ENCODE results near the gene CATSPERZ.
"Not testable (repeated sequence)": the region's sequence is repeated elsewhere in the genome, so short reads cannot be mapped to it uniquely, and the experiment has no call there.

CATSPERZ gene

GRCh38 chr11:64304316-64305072 lies 4.3 kb downstream of the CATSPERZ start:
- H3K27ac ChIP-seq (ENCODE audit: low read depth, low read length) = peak overlapping the region; percentile 92
- H3K36me3 ChIP-seq (ENCODE audit: control insufficient read depth in 1 of 2, insufficient read depth in 2 of 2, low read length in 2 of 2) = peaks cover 0 to 12% of the 10 kb centered on the region in 2 donors
- peak overlapping the region; percentile 83 to 86 for H3K9ac ChIP-seq (ENCODE audit: low read depth in 1 of 2, low read length in 2 of 2)
- no peaks in the 10 kb centered on the region for H3K9me3 ChIP-seq (ENCODE audit: control insufficient read depth in 1 of 2, low read length in 2 of 2)
- peak overlapping the region; percentile 70 to 82 for H3K4me3 ChIP-seq (ENCODE audit: low read depth in 1 of 2, low read length in 2 of 2)
- H3K4me1 ChIP-seq (ENCODE audit: control insufficient read depth in 1 of 2, insufficient read depth in 2 of 2, low read length in 2 of 2) = peaks cover 28 to 41% of the 10 kb centered on the region in 2 donors
- H3K27me3 ChIP-seq (ENCODE audit: control insufficient read depth in 1 of 2, insufficient read depth in 2 of 2, low read length in 2 of 2) = peaks cover 14% of the 10 kb centered on the region in 2 donors

DNA sequence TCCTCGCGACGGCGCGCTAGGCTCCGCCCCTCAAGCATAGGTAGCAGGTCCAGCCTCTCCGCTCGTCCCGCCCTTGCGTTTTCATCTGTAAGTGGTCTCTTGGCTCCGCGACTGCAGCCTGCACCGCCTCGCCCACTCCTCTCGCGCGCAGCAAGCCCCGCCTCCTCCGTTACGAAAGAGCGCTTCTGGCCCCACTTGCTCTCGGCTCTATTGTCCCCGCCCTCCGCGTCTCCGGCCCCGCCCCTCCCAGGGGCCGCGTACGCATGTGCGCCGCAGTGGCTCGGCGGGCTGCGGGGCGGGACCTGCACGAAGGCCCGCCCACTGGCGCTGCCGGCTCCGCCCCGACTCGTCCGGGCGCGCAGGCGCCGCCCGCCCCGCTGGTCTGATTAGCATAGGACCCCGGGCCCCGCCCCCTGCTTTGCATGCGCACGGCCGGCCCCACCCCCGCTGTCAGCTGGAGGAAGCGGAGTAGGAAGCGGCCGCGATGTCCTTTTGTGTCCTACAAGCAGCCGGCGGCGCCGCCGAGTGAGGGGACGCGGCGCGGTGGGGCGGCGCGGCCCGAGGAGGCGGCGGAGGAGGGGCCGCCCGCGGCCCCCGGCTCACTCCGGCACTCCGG lies 5.0 kb downstream of the CATSPERZ start, which contains the start of gene ESRRA:
TSS of gene ESRRA (plus strand) at position 450 of the 616 bp plus-strand sequence. CDS start 1,656 bp downstream, outside the sequence.
- H3K27me3 ChIP-seq (ENCODE audit: control insufficient read depth in 1 of 2, insufficient read depth in 2 of 2, low read length in 2 of 2) = peaks cover 7% of the 10 kb centered on the region in 2 donors
- H3K9me3 ChIP-seq (ENCODE audit: control insufficient read depth in 1 of 2, low read length in 2 of 2) = no peaks in the 10 kb centered on the region
- peaks cover 21 to 34% of the 10 kb centered on the region in 2 donors for H3K4me1 ChIP-seq (ENCODE audit: control insufficient read depth in 1 of 2, insufficient read depth in 2 of 2, low read length in 2 of 2)
- H3K36me3 ChIP-seq (ENCODE audit: control insufficient read depth in 1 of 2, insufficient read depth in 2 of 2, low read length in 2 of 2) = peaks cover 0 to 12% of the 10 kb centered on the region in 2 donors
- peak within 1 kb of the TSS; percentile 83 to 99 for H3K9ac ChIP-seq (ENCODE audit: low read depth in 1 of 2, low read length in 2 of 2)
- peak within 1 kb of the TSS; percentile 75 to 83 for H3K4me3 ChIP-seq (ENCODE audit: low read depth in 1 of 2, low read length in 2 of 2)
- H3K27ac ChIP-seq (ENCODE audit: low read depth, low read length) = peak within 1 kb of the TSS; percentile 92

- peak overlapping the region; percentile 91 for H3K27ac ChIP-seq (ENCODE audit: low read depth, low read length)
- peak overlapping the region; percentile 75 to 83 for H3K4me3 ChIP-seq (ENCODE audit: low read depth in 1 of 2, low read length in 2 of 2)
- no peaks in the 10 kb centered on the region for H3K27me3 ChIP-seq (ENCODE audit: control insufficient read depth in 1 of 2, insufficient read depth in 2 of 2, low read length in 2 of 2)
- H3K9me3 ChIP-seq (ENCODE audit: control insufficient read depth in 1 of 2, low read length in 2 of 2) = no peaks in the 10 kb centered on the region
- H3K36me3 ChIP-seq (ENCODE audit: control insufficient read depth in 1 of 2, insufficient read depth in 2 of 2, low read length in 2 of 2) = peaks cover 3 to 14% of the 10 kb centered on the region in 2 donors
- peak overlapping the region; percentile 80 to 99 for H3K9ac ChIP-seq (ENCODE audit: low read depth in 1 of 2, low read length in 2 of 2)
- peaks cover 15 to 29% of the 10 kb centered on the region in 2 donors for H3K4me1 ChIP-seq (ENCODE audit: control insufficient read depth in 1 of 2, insufficient read depth in 2 of 2, low read length in 2 of 2)
Measured at GRCh38 chr11:64305691-64306562, 5.8 kb downstream of the CATSPERZ start.

DNA sequence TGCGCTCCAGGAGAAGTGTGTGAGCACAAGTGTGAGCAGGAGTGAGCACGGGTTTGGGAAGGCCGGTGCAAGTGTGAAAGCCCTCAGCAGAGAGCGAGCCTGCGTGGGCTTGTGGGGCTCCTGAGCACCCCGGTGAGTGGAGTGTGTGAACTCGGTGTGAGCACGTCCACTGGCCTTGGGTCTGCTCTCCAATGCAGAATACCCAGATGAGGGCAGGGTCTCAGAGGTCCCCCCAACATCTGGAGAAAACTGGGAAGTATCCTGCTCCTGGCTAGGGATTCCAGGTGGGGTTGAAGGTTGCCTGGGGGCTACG lies 6.4 kb downstream of the CATSPERZ start:
- Histone ChIP-seq H3K4me1 (ENCODE audit: control insufficient read depth in 1 of 2, insufficient read depth in 2 of 2, low read length in 2 of 2) (peaks cover 15 to 32% of the 10 kb centered on the region in 2 donors), H3K9ac (ENCODE audit: low read depth in 1 of 2, low read length in 2 of 2) (peak overlapping the region; percentile 80 to 99), H3K36me3 (ENCODE audit: control insufficient read depth in 1 of 2, insufficient read depth in 2 of 2, low read length in 2 of 2) (peaks cover 6 to 17% of the 10 kb centered on the region in 2 donors), H3K9me3 (ENCODE audit: control insufficient read depth in 1 of 2, low read length in 2 of 2) (no peaks in the 10 kb centered on the region), H3K27me3 (ENCODE audit: control insufficient read depth in 1 of 2, insufficient read depth in 2 of 2, low read length in 2 of 2) (no peaks in the 10 kb centered on the region), H3K27ac (ENCODE audit: low read depth, low read length) (peak overlapping the region; percentile 91), H3K4me3 (ENCODE audit: low read depth in 1 of 2, low read length in 2 of 2) (peak overlapping the region; percentile 75 to 83)

GRCh38 chr11:64306876-64307622 lies 6.9 kb downstream of the CATSPERZ start:
- H3K4me1 ChIP-seq (ENCODE audit: control insufficient read depth in 1 of 2, insufficient read depth in 2 of 2, low read length in 2 of 2) = peaks cover 15 to 32% of the 10 kb centered on the region in 2 donors
- H3K9me3 ChIP-seq (ENCODE audit: control insufficient read depth in 1 of 2, low read length in 2 of 2) = no peaks in the 10 kb centered on the region
- peaks cover 6 to 17% of the 10 kb centered on the region in 2 donors for H3K36me3 ChIP-seq (ENCODE audit: control insufficient read depth in 1 of 2, insufficient read depth in 2 of 2, low read length in 2 of 2)
- peak overlapping the region; percentile 91 for H3K27ac ChIP-seq (ENCODE audit: low read depth, low read length)
- peak overlapping the region; percentile 75 to 83 for H3K4me3 ChIP-seq (ENCODE audit: low read depth in 1 of 2, low read length in 2 of 2)
- peak overlapping the region; percentile 80 to 99 for H3K9ac ChIP-seq (ENCODE audit: low read depth in 1 of 2, low read length in 2 of 2)
- H3K27me3 ChIP-seq (ENCODE audit: control insufficient read depth in 1 of 2, insufficient read depth in 2 of 2, low read length in 2 of 2) = no peaks in the 10 kb centered on the region

DNA sequence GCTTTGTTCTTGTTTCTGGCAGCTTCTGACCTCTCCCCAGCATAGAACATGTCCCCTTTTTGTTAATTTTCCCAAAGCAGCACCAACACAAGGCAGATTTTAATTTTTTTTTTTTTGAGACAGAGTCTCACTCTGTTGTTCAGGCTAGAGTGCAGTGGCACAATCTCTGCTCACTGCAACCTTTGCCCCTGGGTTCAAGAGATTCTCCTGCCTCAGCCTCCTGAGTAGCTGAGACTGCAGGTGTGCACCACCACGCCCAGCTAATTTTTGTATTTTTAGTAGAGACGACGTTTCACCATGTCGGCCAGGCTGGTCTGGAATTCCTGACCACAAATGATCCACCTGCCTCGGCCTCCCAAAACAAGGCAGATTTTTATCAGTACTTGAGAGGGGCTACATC lies 7.6 kb downstream of the CATSPERZ start:
- peak overlapping the region; percentile 75 to 83 for H3K4me3 ChIP-seq (ENCODE audit: low read depth in 1 of 2, low read length in 2 of 2)
- peak overlapping the region; percentile 80 to 99 for H3K9ac ChIP-seq (ENCODE audit: low read depth in 1 of 2, low read length in 2 of 2)

GRCh38 chr11:64312947-64313346 lies 12.8 kb downstream of the CATSPERZ start:
- H3K4me1 ChIP-seq (ENCODE audit: control insufficient read depth in 1 of 2, insufficient read depth in 2 of 2, low read length in 2 of 2) = peaks cover 22 to 37% of the 10 kb centered on the region in 2 donors
- no peak overlapping the region for H3K27ac ChIP-seq (ENCODE audit: low read depth, low read length)
- H3K9me3 ChIP-seq (ENCODE audit: control insufficient read depth in 1 of 2, low read length in 2 of 2) = no peaks in the 10 kb centered on the region
- H3K27me3 ChIP-seq (ENCODE audit: control insufficient read depth in 1 of 2, insufficient read depth in 2 of 2, low read length in 2 of 2) = no peaks in the 10 kb centered on the region
- peaks cover 30 to 43% of the 10 kb centered on the region in 2 donors for H3K36me3 ChIP-seq (ENCODE audit: control insufficient read depth in 1 of 2, insufficient read depth in 2 of 2, low read length in 2 of 2)
- peak overlapping the region in 1 of 2 donors; percentile 43 for H3K9ac ChIP-seq (ENCODE audit: low read depth in 1 of 2, low read length in 2 of 2)
- H3K4me3 ChIP-seq (ENCODE audit: low read depth in 1 of 2, low read length in 2 of 2) = no peak overlapping the region

More for the DNA sequence above, 7.6 kb downstream of the CATSPERZ start:
- peaks cover 19 to 34% of the 10 kb centered on the region in 2 donors for H3K4me1 ChIP-seq (ENCODE audit: control insufficient read depth in 1 of 2, insufficient read depth in 2 of 2, low read length in 2 of 2)
- peaks cover 12 to 22% of the 10 kb centered on the region in 2 donors for H3K36me3 ChIP-seq (ENCODE audit: control insufficient read depth in 1 of 2, insufficient read depth in 2 of 2, low read length in 2 of 2)
- H3K27ac ChIP-seq (ENCODE audit: low read depth, low read length); H3K9me3 ChIP-seq (ENCODE audit: control insufficient read depth in 1 of 2, low read length in 2 of 2); H3K27me3 ChIP-seq (ENCODE audit: control insufficient read depth in 1 of 2, insufficient read depth in 2 of 2, low read length in 2 of 2): not testable (repeated sequence)

DNA sequence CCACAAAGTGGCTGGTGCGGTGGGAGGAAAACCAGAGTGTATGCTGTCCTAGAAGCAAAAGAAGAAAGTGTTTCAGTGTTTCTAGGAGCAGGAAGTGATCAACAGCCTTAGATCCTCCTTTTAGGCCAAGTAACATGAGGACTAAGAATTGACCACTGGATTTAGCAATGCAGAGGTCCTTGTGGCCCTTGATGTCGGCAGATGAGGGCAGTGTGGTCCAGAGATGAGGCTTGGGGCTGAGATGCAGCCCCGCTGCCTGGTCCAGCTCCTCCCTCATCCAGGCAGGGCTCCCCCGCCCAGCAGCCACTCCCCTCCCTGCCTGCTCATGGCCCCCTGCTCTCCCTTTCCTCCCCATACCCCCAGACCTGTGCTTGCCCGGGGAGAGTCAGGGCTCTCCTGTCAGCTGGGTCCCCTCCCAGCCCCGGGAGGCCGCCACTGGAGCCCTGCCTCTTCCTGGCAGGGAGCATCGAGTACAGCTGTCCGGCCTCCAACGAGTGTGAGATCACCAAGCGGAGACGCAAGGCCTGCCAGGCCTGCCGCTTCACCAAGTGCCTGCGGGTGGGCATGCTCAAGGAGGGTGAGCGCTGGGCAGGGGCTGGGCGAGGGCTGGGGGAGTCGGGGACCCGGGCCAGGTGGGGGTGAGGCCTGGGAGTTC lies 13.5 kb downstream of the CATSPERZ start:
- Histone ChIP-seq H3K9ac (ENCODE audit: low read depth in 1 of 2, low read length in 2 of 2) (peak overlapping the region in 1 of 2 donors; percentile 43), H3K4me3 (ENCODE audit: low read depth in 1 of 2, low read length in 2 of 2) (no peak overlapping the region), H3K4me1 (ENCODE audit: control insufficient read depth in 1 of 2, insufficient read depth in 2 of 2, low read length in 2 of 2) (peaks cover 22 to 37% of the 10 kb centered on the region in 2 donors), H3K9me3 (ENCODE audit: control insufficient read depth in 1 of 2, low read length in 2 of 2) (no peaks in the 10 kb centered on the region), H3K27me3 (ENCODE audit: control insufficient read depth in 1 of 2, insufficient read depth in 2 of 2, low read length in 2 of 2) (no peaks in the 10 kb centered on the region), H3K36me3 (ENCODE audit: control insufficient read depth in 1 of 2, insufficient read depth in 2 of 2, low read length in 2 of 2) (peaks cover 30 to 41% of the 10 kb centered on the region in 2 donors), H3K27ac (ENCODE audit: low read depth, low read length) (peak overlapping the region; percentile 20)

Measured in duodenal mucosa (tissue), 2 donors.